Gastroesophageal sphincter (tissue), 3 donors: Measurements from ENCODE around the gene MBOAT1.

Source experiments
- EP300 ChIP-seq: sonication (generic); formaldehyde crosslinking; IDR thresholded peaks from one replicate; pipeline ENCODE4 v1.6.1; 2017; ENCODE audit warnings: antibody characterized with exemption, mild to moderate bottlenecking
- POLR2A ChIP-seq, 2 donors: fragments of 450-650 bp; IDR thresholded peaks; one replicate each; pipeline ENCODE4 v1.6.1; 2017; ENCODE audit warnings: antibody characterized with exemption in 2 of 2, mild to moderate bottlenecking in 2 of 2, moderate library complexity in 1 of 2
- POLR2AphosphoS5 ChIP-seq: sonication (generic); formaldehyde crosslinking; IDR thresholded peaks from one replicate; pipeline ENCODE4 v1.6.1; 2017; ENCODE audit warnings: antibody characterized with exemption
- TF ChIP-seq, protein P1 (sequence below), 4 experiments: fragments of 200-600 bp in 2 of 4; fragments of 450-650 bp in 2 of 4; sonication (generic) in 1 of 4; IDR thresholded peaks; one replicate each; pipeline ENCODE4 v1.5.1; 2017 to 2019; ENCODE audit warnings: antibody characterized with exemption in 4 of 4, mild to moderate bottlenecking in 2 of 4, moderate library complexity in 2 of 4

DNA sequence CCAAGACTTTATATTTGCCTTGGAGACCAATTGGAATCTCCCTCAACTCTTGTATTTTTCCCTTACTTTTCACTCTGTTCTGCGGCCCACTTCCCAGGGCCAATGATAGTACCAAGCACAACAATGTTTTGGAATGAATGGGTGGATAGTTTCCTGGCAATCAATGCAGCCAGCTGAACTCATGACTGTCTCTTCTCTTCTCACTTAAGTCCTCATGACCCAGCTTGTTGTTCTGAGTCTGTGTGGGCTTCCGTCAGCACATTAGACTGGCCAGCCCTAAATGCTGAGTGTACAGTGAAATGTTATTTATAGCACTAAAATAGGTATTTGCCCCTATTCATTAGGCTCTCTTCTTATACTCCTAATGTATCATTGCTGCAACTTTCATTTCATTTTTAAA lies 5.6 kb upstream of the MBOAT1 start:
- TF ChIP-seq, protein P1, sequence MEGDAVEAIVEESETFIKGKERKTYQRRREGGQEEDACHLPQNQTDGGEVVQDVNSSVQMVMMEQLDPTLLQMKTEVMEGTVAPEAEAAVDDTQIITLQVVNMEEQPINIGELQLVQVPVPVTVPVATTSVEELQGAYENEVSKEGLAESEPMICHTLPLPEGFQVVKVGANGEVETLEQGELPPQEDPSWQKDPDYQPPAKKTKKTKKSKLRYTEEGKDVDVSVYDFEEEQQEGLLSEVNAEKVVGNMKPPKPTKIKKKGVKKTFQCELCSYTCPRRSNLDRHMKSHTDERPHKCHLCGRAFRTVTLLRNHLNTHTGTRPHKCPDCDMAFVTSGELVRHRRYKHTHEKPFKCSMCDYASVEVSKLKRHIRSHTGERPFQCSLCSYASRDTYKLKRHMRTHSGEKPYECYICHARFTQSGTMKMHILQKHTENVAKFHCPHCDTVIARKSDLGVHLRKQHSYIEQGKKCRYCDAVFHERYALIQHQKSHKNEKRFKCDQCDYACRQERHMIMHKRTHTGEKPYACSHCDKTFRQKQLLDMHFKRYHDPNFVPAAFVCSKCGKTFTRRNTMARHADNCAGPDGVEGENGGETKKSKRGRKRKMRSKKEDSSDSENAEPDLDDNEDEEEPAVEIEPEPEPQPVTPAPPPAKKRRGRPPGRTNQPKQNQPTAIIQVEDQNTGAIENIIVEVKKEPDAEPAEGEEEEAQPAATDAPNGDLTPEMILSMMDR (IDR thresholded peaks at IDR 0.05): no peak
- no peak for TF ChIP-seq POLR2A (IDR thresholded peaks at IDR 0.05)
- no peak for TF ChIP-seq POLR2AphosphoS5
- TF ChIP-seq EP300: no peak
